HG02943 (cell line): ENCODE measurements around the gene TXNIP.

ENCODE experiments used
- ATAC-seq: cut with Tn5 transposase; IDR thresholded peaks from one replicate; pipeline ENCODE4 v1.9.1; 2021; ENCODE audit warnings: mild to moderate bottlenecking, low read depth, moderate library complexity; ENCODE audit not compliant: unreplicated experiment

TXNIP gene

DNA sequence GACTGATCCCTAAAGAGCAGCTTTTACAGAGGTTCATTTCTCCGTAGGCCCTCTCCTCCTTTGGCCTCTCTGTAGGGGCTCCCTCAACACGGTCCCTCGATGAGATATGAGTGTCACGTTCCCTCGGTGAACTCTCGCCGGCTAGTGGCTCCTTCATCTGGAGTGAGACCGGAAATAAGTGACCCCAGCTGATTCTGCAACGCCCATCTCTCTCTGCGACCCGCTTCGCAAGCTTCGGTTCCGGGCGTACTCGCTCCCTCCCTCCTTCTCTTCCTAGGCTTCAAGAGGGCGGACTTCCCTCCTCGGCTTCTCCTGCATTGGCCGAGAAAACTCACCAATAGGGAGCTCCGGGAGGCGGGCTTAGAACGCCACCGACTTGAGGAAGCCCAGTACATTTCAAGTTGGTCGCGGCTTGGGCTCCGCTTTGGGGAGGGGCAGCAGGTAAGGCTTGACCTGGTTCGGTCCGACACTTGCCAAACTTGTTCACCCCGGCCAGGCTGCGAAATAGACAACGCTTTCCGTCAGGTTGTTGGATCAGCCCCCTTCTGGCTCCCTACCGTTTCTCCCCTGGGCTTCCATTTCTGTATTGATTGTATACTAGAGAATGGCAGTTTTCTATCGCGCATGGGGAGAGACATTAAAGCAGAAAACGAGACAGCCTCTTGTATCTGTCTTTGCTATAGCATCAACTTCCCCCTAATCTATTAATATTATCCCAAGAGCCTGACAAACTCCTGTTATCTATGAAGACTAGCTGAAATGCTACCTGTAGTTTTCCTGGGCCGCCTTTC lies 31.9 kb downstream of the TXNIP start, which contains the start of the genes ANKRD34A and POLR3GL:
Gene ANKRD34A, minus strand, starts transcription at position 248 of the 791 bp plus-strand sequence. CDS start 2,816 bp downstream, outside the sequence.
Gene POLR3GL, plus strand, starts transcription at position 363 of the 791 bp plus-strand sequence. CDS start 10,176 bp downstream, outside the sequence.
- peak; percentile 87 for ATAC-seq

DNA sequence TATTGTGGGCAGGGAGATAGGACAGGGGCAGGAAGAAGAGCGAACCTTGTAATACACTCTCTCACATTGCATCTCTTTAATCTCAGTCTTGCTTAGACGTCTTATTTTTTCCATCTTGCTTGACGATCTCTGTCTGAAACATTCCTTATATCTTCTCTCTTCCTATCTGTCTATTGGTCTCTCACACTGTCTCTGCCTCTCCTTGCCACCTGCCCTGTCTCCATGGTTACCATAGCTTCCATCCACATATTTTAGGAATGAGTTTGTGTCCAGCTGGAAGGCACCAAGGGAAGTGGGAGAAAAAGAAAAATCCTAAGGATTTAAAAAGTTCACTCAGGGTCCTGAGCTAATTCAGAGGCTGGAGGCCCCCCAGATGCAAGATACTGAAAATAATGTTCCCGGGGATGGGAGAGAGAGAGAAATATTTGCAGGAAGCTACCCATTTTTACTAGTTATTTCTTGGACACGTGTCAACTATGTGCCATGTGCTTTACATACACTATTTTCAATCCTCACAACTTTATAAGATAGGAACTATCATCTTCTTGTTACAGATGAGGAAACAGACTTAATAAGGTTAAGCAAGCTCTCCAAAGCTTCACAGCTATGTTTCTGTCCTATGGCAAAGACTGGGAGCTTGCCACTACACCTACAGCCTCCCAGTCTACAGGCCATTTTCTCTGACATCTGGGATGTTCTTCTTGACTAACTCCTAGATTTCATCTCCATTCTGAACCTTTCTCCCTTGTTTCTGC lies 32.9 kb downstream of the TXNIP start:
- no peak for ATAC-seq

DNA sequence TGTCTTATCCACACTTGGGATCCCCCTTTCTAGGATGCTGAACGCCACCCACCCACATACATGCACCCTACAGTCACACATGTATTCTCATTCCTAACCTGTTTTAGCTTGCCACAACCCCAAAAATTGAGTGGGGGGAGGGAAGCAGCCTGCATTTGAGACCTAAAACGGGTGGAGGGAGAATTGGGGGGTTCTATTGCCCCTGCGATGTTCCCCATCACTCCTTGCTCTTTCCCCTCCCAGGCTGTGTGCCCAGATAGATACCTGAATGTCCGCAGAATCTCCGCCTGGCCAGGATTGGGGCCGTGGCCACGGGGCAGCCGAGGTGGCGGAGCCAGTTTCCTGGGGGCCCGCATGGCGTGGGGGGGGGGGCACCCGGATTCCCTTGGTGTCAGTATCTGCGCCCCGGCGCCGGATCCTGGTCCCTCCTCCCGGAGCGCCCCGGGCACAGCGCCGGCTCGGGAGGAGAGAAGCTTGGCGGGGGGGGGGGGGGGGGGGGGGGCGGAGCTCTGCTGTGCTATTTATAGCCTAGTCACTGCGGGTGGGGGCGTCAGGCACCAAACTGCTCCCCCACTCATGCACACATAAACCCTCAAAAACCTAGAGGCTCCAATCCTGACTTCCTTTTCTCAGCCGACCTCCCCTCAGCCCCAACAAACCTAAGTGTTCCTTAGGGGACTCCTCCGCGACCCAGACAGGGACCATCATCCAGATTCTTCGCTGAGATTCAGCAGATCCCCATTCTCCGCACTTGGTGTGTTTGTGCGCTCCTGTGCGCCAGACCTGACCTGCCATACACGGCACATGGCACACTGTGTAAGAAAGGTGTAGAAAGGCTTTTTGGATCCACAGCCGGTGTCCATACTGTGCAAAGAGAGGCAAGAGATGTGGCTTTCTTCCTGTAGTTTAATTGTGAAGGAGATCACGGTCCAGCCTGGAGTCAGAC lies 33.9 kb downstream of the TXNIP start:
- no peak for ATAC-seq

DNA sequence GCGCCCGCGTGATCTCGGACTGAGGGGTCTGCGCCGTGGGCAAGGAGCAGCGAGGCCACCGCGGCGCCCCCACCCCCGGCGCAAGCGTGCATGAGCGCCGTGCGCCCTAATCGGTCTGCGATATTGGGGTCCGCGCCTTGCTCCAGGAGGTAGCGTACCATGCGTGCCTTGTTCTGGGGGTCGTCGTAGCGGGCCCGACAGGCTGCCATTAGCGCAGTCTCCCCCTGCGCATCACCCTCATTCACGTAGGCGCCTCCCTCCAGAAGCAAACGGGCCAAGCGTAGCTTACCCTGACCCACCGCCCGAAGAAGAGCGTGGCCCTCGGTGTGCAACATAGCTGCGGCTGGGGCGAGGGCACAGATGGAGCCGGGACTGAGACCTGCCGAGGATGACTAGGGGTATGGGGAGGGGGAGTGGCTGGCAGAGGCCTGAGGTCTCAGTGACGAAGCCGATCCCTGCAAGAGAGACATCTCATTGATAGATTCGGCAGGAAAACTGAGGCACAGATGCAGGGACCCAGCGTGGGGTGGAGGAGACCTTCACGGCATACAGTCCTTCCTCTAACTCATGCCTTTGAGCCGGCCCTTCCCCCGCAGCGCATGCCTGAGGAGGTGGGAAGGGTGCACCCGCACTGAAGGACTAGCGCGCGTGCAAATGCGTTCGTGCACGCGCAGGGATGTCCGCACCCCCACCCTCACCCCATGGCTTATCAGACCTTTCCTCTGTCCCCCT lies 34.8 kb downstream of the TXNIP start:
- ATAC-seq: no peak

DNA sequence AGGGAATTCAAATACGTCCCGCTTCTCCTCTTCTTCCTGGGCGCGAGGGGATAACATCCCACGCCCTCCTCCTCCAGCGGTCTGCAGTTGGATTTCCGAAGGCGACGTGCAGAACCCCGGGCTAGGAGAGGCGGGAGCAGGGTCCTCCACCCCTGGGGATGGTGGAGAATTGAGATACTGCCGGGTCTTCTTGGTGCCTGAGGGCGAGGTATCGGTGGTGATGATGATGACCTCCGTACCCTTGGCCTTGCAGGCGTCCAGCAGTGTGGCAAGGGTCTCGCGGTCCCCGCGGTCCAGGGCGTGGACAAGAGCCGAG lies 35.3 kb downstream of the TXNIP start:
- no peak for ATAC-seq

DNA sequence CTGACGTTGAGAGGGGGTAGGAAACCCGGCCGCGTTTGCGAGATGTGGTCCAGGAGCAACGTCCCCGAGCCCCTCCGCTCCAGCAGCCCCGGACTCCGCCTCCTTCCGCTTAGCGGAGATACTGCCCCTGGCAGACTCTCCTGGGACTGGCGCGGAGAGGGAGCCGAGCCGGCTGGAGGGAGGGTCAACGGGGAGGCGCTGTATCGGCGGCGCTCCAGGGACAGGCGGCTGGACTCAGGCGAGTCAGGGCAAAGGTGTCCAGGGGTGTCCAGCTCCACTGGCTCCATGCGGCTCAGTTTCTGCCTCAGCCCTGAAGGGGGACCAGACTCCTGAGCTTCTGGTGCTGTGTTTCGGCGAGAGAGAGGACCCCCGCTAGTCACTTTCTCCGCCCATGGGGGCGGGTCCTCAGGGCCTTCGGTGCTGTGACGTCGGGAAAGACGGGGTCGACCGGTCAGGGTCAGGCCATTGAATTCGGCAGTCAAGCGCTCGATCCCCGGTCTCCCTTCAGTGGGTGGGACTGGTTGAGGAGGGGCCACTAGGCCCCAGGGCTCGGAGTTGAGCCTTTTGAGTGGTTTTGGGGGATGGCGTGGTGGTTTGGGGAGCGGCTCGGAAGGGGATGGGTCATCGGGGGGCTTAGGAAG lies 35.8 kb downstream of the TXNIP start:
- ATAC-seq: no peak

DNA sequence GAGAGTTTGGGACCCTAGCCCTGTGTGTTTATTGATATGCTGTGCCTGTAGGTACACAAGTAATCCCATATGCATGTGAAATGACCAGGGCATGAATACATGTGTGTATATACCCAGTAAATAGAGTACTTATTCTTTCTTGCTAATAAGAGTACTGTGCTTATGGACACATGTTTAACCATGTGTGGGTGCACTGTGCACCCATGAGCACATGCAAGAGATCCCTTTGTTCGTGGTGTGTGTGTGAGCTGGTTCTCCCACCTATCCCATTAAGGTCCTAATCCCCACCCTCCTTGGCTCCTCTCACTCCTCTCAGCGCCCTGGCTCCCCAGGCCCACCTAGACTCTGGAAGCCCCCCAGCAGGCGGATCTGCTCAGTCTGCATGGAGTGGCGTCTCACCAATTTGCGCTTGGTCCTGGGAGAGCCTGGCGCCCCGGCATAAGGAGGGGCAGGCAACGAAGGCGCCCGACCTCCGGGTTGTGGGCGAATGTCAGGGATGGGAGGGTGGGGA lies 36.4 kb downstream of the TXNIP start:
- ATAC-seq: no peak

DNA sequence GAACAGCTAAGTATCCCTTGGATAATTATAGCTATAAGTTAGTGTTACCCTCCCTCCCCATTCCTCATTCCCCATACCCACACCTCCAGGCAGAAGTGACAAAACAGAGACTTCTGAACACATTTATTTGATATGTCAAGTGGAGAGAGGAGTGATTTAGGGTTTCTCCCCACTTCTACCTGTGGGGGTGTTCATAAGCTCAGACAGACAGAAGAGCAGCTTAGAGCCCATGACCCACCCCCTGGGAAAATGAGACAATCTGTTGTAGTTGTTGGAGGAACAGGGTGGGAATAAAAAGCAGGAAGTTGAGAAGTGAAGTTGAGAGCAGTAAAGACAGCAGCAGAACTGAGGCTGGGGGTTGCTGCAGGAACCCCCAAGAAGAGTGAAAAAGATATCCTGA lies 37.0 kb downstream of the TXNIP start:
- ATAC-seq: no peak

DNA sequence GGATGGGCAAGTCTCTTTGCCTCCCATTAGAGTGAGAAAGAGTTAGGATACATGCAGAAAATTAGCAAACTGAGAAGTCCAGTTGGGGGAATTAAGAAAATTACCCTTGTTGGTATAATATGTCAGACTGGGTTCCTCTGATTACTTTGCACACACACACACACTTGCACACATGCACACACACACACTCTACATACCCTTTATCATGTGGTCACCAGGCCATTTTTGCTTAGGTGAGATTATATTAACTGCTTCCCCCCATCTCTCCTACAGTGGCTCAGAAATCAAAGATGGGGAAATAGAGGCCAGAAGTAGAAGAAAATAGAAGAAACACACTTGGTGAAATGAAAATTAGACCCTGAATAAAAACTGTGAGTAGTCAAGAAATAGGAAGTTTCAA lies 37.6 kb downstream of the TXNIP start:
- no peak for ATAC-seq

DNA sequence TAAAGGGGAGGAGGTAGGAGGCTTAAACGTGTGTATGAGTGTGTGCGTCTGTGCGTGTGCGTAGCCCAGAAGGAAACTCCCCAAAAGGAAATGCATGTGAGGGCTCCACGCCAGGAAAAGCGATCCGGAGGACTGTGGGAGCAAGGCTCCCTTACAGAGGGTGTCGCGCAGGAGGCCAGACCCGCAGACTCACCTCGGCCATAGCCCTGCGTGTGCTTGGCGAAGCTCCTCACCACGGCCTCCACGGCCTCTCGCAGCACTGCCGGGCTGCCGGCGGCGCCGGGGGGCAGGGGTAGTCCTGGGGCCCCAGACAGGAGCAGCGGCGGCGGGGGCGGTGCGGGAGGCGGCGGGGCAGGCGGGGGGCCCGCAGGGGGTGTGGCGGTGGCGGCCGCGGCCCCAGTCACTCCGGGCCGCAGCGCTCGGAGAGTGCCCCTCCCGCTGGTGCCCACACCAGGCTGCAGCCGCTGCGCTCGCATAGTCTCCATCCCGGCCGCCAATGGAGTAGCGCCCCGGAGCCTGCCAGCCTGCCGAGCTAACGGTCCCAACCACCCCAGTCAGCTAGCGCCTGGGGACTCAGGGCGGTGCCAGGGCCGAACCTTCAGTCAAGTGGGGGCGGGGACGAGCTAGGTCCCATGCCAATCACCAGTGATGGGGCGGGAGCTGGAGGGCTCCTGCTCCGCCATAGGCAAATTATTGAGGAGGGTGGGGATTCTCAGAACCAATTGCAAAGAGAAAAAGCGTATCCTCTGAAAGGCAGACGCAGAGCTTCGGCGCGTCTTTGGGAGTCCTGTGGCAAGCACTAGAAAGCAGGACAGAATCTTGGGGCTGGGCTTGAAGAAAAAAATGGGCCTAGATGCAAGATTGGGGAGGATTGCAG lies 38.7 kb downstream of the TXNIP start, which contains the start of gene LIX1L:
Gene LIX1L, minus strand, starts transcription at position 575 of the 877 bp plus-strand sequence. Its CDS starts 90 bp downstream, at position 485.
- peak; percentile 95 for ATAC-seq

DNA sequence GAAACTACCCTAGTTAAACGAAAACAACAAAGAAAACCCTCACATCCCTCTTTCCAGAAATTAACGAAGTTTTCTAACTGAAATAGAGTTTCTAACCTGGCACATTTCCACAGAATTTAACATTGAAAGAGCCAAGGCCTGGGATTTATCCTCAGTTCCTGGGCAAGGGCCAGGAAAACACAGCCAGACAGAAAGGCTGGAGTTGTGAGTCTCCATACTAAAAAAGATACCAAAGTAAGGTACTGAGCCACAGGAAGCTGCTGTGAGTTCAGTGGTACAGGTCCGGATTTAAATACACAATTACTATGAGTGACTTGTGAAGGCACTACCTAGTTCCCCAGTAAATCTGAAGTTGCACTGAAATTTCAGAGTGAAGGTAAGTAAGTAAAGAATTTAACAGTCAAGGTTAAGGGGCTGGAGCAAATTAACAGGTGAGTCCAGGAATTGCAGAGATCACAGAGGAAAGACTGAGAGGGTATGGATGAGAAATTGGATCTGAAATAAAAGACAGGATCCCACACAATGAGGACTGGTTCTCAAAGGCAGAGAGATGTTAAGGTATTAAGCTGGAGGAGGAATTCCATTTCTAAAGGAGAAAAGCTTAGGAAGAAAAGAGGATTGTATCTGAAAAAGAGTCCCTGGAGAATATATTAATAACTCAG lies 39.5 kb downstream of the TXNIP start:
- ATAC-seq: no peak

DNA sequence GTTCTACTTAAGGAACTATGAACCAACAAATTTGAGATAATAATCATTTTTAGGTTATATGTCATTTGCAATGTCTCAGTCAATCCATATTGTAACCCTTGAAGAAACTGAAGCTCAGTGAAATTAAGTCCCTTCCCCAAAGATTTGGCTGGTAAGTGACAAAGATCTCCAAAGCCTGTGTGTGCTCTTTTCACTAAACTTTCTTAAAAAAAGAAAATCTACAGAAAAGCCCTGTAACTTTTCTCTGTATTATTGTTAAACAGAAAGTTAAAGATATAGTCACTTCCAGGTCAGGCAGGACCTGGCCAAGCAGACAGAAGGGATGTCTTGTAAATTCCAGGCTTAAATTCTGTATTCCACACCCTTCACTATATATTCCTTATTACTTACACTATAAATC lies 40.0 kb downstream of the TXNIP start:
- ATAC-seq: no peak

DNA sequence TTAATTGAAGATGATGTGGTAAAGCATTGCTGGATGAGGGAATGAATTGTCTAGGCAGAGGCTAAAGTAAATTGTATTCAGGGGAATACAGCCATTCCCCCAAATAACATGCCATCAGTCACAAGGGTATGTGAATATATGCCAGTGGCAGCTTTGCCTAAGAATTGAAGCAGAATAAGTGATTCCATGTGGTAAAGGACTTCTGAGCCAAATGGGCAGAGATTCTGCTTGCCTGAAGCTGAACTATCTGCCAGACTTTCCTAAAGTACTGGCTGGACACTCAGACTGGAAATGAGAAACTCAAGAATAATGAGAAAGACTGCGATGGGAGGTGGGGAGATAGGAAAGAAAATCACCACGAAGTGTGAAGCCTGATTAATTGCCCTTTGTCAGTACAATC lies 40.9 kb downstream of the TXNIP start:
- no peak for ATAC-seq

DNA sequence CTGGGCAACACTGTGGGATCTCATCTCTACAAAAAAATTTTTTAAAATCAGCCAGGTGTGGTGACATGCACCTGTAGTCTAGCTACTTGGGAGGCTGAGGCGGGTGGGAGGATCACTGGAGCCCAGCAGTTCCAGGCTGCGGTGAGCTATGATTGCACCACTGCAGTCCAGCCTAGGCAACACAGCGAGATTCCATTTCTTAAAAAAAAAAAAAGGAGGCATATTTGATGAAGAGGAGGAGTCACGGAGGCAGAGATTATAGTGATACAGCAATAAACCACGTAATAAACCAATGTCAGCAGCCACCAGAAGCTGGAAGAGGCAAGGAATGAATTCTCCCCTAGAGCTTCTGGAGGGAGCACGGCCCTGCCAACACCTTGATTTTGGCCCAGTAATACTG lies 42.5 kb downstream of the TXNIP start:
- ATAC-seq: no peak

DNA sequence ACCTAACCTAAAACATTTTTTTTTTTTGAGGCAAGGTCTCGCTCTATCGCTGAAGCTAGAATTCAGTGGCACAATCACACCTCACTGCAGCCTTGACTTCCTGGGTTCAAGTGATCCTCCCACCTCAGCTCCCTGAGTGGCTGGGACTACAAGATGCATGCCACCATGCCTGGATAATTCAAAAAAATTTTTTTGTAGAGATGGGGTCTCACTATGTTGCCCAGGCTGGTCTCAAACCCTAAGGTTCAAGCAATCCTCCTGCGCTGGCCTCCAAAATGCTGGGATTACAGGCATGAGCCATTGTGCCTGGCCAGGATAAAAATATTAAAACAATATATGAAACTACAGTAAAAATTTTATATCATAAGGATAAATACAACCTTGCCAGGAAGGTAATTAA lies 43.5 kb downstream of the TXNIP start:
- no peak for ATAC-seq

DNA sequence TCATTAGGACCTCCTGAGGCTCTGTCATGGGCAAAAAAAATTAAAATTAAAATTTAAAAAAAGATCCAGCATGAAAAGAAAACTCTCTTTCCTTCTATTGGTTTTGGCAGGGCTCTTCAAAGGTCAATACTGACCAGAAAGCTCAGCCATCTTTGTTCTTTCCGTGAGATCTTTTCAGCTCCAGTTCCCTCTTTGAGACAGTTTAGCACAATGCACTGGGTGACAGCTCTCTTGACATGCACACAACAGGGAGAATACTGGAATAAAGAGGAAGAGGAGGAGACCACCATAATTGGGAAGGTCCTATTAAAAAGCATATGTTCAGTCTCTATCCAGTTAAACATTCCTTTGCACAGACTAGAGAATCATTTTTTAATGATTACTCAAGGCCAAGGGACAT lies 44.9 kb downstream of the TXNIP start:
- ATAC-seq: no peak

DNA sequence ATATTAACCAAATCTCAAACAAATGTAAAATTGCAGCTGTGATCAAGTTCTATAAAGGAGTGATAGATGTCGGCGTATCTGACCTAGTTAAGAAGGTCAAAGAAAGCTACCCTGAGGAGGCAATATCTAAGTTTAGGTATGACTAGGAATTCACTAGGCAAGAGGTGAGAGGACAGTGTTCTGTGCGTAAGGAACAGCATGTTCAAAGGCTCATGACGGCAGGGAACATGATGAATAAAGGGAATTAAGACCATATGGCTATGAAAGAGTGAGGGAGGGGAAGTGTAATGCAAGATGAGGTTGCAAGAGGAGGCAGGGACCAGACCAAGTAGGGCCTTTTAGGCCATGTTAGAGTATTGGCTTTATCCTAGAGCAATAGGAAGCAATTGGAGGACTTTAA lies 47.2 kb downstream of the TXNIP start:
- ATAC-seq: no peak

DNA sequence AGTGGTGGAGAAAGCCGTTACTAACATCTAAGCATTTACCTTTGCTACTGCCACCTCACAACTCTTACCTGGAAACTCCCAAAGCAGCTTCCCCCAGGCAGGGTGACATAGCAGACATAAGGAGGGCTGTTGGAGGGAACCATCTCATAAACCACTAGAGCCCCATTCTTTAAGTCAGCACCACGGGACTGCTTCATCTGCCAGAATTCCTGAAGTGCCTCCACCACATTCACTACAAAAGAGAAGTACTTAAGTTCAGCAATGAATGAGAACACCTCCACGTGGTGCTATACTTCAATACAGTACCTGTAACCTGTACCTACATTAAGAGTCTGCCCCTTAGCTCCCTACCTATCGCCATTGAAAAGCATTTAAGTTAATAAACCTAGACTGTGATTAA lies 48.8 kb downstream of the TXNIP start:
- no peak for ATAC-seq
